Effector memory CD8-positive, alpha-beta T cell (primary cell): ENCODE measurements around the gene SLC9A6.
A peak's percentile ranks its signal among the peaks of the same experiment; 100 is the strongest.
"Not testable (repeated sequence)": the region's sequence is repeated elsewhere in the genome, so short reads cannot be mapped to it uniquely, and the experiment has no call there.

Experiments
- ATAC-seq: fragments of 150-1000 bp; cut with Tn5 transposase; replicated peaks from 2 replicates; pipeline ENCODE4 v1.10.0; 2021; ENCODE audit warnings: mild to moderate bottlenecking, moderate library complexity
- DNase-seq, 3 experiments: peaks; one replicate each; pipeline ENCODE4 v3.0.0; 2021
- H3K27ac Mint-ChIP-seq, 2 donors: one replicate each; pipeline ENCODE4 v1.8.0; 2022; ENCODE audit warnings: mild to moderate bottlenecking in 2 of 2, mixed read lengths in 2 of 2, moderate library complexity in 2 of 2
- H3K27me3 Mint-ChIP-seq, 2 donors: one replicate each; pipeline ENCODE4 v1.8.0; 2022; ENCODE audit warnings: mixed read lengths in 2 of 2
- H3K36me3 Mint-ChIP-seq: one replicate; pipeline ENCODE4 v1.8.0; 2022; ENCODE audit warnings: mild to moderate bottlenecking, moderate library complexity, mixed read lengths; ENCODE audit not compliant: insufficient read depth
- H3K4me1 Mint-ChIP-seq, 2 donors: one replicate each; pipeline ENCODE4 v1.8.0; 2022; ENCODE audit warnings: low read depth in 2 of 2, mixed read lengths in 2 of 2
- H3K4me3 Mint-ChIP-seq, 2 donors: one replicate each; pipeline ENCODE4 v1.8.0; 2022; ENCODE audit warnings: mild to moderate bottlenecking in 2 of 2, mixed read lengths in 2 of 2, moderate library complexity in 2 of 2
- H3K9me3 Mint-ChIP-seq, 2 donors: one replicate each; pipeline ENCODE4 v1.8.0; 2022; ENCODE audit warnings: mixed read lengths in 2 of 2

SLC9A6 gene

DNA sequence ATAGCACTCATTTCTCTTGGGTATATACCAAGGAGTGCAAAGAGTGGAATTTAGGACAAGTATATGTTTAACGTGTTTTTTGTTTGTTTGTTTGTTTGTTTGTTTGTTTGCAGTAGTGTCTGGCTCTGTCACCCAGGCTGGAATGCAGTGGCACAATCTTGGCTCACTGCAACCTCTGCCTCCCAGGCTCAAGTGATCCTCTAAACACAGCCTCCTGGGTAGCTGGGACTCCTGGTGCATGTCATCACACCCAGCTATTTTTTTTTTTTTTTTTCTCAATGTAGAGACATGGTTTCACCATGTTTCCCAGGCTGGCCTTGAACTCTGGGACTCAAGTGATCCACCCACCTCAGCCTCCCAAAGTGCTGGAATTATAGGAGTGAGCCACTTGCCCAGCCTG, 50.4 kb downstream of the SLC9A6 start:
- H3K27ac Mint-ChIP-seq, result no peak overlapping the region
- H3K9me3 Mint-ChIP-seq, result no peaks in the 10 kb centered on the region
- H3K4me1 Mint-ChIP-seq, result peaks cover 0 to 5% of the 10 kb centered on the region in 2 donors
- no peak overlapping the region for H3K4me3 Mint-ChIP-seq
- peaks cover 15% of the 10 kb centered on the region for H3K36me3 Mint-ChIP-seq
- no peak for ATAC-seq
- H3K27me3 Mint-ChIP-seq, result no peaks in the 10 kb centered on the region
- DNase-seq, result no peak

DNA sequence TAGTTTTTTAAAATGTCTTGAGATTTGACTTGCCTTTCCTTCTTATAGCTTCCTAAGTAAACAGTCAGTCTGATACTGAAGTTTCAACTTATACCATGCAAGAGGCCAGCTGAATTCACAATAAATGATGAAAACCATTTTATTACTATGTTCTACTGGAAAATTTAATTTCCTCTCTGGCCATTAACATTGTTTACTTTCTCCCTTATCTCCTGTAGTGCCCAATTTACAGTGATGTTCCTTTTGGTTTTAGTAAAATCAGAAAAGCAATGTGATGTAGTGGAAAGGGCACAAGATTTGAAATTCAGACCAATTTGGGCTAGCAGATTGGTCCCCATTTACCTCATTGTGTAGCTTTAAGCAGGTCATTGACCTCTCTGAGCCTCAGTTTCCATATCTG, 54.2 kb downstream of the SLC9A6 start:
- Mint-ChIP-seq H3K4me1 (peaks cover 0 to 5% of the 10 kb centered on the region in 2 donors), H3K27me3 (no peaks in the 10 kb centered on the region), H3K9me3 (no peaks in the 10 kb centered on the region), H3K4me3 (no peak overlapping the region), H3K36me3 (peaks cover 17% of the 10 kb centered on the region), H3K27ac (peak overlapping the region in 1 of 2 donors; percentile 38)
- ATAC-seq (no peak), DNase-seq (no peak)

DNA sequence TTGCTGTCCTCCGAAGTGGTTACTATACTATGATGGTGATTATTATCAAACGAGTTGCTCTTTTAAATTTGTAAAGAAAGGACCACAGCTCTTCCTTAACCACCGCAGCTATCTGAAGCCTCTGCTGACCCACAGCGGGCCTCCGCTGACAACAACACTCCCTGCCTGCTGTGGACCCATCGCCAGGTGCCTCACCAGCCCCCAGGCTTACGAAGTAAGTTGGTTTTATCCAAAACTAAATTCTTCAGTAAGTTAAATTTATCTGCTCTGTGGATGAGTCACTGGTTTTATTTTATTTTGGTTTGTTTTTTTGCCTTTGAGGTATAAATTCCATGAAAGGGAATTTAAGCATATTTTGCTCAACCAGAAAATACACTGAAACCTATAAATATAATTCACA, 54.7 kb downstream of the SLC9A6 start:
- Mint-ChIP-seq H3K9me3 (no peaks in the 10 kb centered on the region), H3K4me1 (peaks cover 0 to 5% of the 10 kb centered on the region in 2 donors), H3K27me3 (no peaks in the 10 kb centered on the region), H3K4me3 (no peak overlapping the region), H3K27ac (peak overlapping the region in 1 of 2 donors; percentile 38), H3K36me3 (peaks cover 17% of the 10 kb centered on the region)
- DNase-seq (no peak), ATAC-seq (no peak)

DNA sequence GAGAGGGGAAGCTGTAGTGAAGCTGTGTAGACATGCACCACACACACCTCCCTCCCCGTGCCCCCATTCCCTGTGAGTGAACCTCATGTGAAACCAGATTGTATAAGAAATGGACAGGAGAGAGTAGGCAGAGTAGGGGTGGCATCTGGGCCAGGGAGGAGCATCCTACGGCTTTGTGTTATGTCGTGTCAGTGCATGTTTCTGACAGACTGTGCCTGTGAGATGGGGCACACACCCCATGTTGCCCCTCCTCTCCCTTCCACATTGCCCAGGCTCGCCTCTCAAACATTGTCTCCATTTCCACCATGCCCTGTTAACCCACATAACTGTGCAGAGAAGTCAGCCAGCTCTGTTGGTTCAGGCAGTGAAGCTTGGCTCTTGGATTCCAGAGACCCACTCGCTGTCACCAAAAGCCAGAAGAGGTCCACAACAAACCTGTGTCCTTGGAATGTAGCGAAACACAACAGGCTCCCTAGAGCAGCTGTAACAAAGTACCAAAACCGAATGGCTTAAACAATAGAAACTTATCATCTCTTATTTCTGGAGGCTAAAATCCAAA, 56.1 kb downstream of the SLC9A6 start:
- H3K27me3 Mint-ChIP-seq, result no peaks in the 10 kb centered on the region
- no peak for DNase-seq
- no peak overlapping the region for H3K4me3 Mint-ChIP-seq
- H3K9me3 Mint-ChIP-seq, result no peaks in the 10 kb centered on the region
- no peak for ATAC-seq
- peaks cover 0 to 3% of the 10 kb centered on the region in 2 donors for H3K4me1 Mint-ChIP-seq
- H3K27ac Mint-ChIP-seq, result no peak overlapping the region
- H3K36me3 Mint-ChIP-seq, result peaks cover 15% of the 10 kb centered on the region

DNA sequence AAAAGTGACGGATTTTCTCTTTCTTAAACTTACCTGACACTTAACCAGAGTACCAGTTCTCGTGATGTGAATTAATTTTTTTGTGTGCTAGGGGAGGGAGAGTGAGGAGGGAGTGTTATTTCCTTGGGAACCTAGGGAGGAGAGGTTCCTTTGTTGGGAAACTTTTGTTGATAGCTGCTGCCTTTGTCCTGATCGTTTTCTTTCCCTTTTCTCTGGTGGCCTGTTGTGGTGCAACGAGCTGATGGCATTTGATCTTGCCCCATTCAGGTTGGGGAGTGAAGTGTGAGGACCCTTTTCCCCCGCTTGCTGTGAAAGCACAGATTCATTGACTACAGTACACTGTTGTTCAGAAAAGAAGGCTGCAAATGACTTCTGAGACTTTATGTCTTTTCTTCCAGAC, 59.8 kb downstream of the SLC9A6 start:
- H3K27ac Mint-ChIP-seq, result no peak overlapping the region
- DNase-seq (no peak), ATAC-seq (no peak)
- no peaks in the 10 kb centered on the region for H3K27me3 Mint-ChIP-seq
- H3K36me3 Mint-ChIP-seq, result peaks cover 10% of the 10 kb centered on the region
- no peaks in the 10 kb centered on the region for H3K4me1 Mint-ChIP-seq
- H3K4me3 Mint-ChIP-seq, result no peak overlapping the region
- no peaks in the 10 kb centered on the region for H3K9me3 Mint-ChIP-seq

DNA sequence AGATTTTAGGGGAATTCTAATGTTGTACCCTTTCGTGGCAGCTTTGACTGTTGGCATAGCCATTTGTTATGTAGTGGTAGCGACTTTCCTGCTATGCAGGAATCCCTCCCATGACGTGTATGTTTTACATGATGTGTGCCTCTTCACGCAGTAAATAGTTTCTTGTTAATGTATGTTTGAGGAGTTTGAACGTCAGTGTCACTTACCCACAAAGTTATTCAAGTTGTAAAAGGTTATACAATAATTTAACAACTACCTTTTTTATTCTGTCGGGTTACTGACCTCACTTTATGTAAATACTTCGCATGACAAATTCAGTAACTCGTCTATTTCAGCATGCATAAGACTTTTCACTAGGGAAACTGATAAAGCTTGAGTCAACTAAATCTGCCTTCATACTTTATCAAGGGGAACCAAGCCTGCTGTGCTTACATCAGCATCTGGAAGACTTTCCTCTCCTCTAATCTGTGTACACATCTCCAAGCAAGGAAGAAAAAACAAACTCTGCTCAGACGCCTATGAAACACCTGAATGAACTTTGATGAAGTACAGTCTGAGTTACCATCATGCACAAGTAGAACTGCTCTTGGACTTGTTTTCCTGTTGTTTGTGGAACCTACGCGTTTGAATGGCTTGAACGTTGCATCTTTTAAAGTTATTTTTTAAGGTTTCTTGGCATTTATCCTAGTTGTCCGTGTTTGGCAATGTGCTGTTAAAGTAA, 61.2 kb downstream of the SLC9A6 start:
- no peaks in the 10 kb centered on the region for H3K9me3 Mint-ChIP-seq
- DNase-seq (no peak), ATAC-seq (no peak)
- peaks cover 10% of the 10 kb centered on the region for H3K36me3 Mint-ChIP-seq
- H3K27me3 Mint-ChIP-seq, result no peaks in the 10 kb centered on the region
- H3K4me3 Mint-ChIP-seq, result no peak overlapping the region
- H3K27ac Mint-ChIP-seq, result no peak overlapping the region
- H3K4me1 Mint-ChIP-seq, result no peaks in the 10 kb centered on the region

DNA sequence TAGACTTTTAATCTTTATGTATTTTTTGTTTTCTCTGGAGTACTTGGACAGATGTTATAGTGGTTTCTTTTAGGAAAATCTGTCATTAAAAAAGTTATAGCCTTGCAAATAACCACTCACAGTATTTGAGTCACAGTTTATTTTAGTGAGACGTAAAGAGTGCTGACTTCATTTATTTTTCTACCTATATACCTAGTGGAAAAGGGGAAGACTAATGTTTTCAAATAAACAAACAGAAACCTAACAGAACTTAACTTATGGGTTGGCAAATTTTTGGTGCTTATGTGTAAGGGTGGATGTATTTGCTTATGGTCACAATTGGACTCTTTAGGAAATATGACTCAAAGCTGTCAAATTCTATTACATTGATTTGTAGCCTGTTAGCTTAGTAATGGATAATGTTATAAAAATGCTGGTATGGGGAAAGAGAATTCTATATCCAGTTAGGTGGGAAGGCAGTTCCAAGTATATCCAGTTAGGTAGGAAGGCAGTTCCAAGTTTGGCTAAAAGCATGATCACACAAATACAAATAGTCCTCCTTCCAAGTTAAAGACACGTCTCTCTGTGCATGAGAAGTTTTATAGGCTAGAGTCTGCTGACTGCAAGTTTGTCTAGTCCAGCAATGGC, 61.9 kb downstream of the SLC9A6 start:
- peaks cover 3% of the 10 kb centered on the region for H3K36me3 Mint-ChIP-seq
- H3K27ac Mint-ChIP-seq, result no peak overlapping the region
- no peak overlapping the region for H3K4me3 Mint-ChIP-seq
- DNase-seq, result no peak
- H3K4me1 Mint-ChIP-seq, result no peaks in the 10 kb centered on the region
- H3K27me3 Mint-ChIP-seq, result no peaks in the 10 kb centered on the region
- H3K9me3 Mint-ChIP-seq, result no peaks in the 10 kb centered on the region
- ATAC-seq, result no peak

DNA sequence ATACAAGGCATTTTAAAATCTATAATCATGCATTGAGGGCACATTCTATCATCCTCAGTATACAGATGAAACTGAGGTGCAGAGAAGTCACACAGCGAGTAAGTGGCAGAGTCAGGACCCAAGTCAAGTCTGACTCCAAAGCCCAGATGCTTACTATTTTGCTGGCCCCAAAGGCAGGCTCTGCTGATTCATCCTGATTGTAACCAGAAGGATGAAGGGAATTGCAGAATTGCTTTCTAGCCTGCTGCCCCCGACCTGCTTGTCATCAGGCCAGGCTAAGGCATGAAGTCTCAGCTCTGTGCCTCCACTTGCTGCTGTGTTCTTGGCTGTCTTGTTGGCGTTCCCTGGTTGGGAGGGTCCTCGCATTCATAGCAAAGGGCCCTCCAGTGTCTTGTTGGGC, 62.7 kb downstream of the SLC9A6 start:
- Mint-ChIP-seq H3K27me3 (no peaks in the 10 kb centered on the region), H3K27ac (no peak overlapping the region), H3K36me3 (peaks cover 3% of the 10 kb centered on the region), H3K9me3 (no peaks in the 10 kb centered on the region), H3K4me3 (no peak overlapping the region), H3K4me1 (no peaks in the 10 kb centered on the region)
- no peak for DNase-seq
- ATAC-seq, result no peak

DNA sequence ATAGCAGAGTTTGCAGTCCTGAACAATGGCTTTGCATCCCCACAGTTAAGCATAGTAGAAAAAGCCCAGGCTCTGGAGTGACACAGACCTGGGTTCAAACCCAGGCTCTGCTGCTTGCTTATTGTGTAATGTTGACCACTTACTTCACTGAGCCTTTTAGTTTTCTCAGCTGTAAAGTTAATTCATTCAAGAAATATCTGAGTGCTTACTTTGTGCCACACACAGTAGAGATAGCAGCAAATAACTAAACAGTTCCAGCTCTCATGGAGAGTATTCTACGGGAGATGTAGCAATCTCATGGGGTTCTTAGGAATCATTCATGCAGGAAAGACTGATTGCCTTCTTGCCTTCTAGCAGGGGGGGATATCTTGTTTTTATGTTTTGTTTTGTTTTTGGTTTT, 63.2 kb downstream of the SLC9A6 start:
- H3K9me3 Mint-ChIP-seq, result no peaks in the 10 kb centered on the region
- no peak overlapping the region for H3K27ac Mint-ChIP-seq
- ATAC-seq (no peak), DNase-seq (no peak)
- peaks cover 3% of the 10 kb centered on the region for H3K36me3 Mint-ChIP-seq
- H3K4me3 Mint-ChIP-seq, result no peak overlapping the region
- no peaks in the 10 kb centered on the region for H3K27me3 Mint-ChIP-seq
- no peaks in the 10 kb centered on the region for H3K4me1 Mint-ChIP-seq

DNA sequence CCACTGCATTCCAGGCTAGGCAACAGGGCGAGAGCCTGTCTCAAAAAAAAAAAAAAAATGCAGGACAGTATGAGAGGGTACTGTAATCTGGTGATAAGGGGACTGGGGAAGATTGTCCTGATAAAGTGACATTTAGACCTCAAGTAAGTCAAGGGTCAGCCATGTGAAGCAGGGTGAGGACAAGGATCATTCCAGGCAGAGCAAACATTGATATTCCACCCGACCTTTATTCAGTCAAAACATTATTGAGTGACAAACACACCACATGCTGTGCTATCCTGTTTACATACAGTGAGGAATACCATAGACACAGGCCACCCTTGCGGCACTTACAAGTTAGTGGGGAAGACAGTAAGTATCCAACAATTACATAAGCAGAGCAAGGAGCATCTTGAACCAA, 64.4 kb downstream of the SLC9A6 start:
- no peaks in the 10 kb centered on the region for H3K9me3 Mint-ChIP-seq
- no peak for ATAC-seq
- H3K4me3 Mint-ChIP-seq, result no peak overlapping the region
- H3K36me3 Mint-ChIP-seq, result peaks cover 3% of the 10 kb centered on the region
- H3K4me1 Mint-ChIP-seq, result no peaks in the 10 kb centered on the region
- DNase-seq, result no peak
- no peaks in the 10 kb centered on the region for H3K27me3 Mint-ChIP-seq
- peak overlapping the region in 1 of 2 donors; percentile 35 for H3K27ac Mint-ChIP-seq

DNA sequence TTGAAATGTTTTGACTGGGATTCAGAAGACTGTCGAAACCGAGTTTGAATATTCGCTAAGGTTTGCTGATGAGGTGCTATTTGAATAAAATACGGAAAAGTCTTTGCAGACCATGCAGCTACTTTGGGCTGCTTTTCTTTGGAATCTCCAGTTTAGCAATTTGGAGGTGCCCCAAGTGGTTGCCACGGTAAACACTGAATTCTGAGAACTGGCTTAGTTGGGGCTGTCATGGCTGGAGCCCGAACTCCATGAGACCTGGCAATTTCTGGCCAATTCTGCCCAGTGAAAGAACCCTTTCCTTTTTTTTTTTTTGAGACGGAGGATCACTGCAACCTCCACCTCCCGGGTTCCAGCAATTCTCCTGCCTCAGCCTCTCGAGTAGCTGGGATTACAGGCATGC, 65.6 kb downstream of the SLC9A6 start:
- H3K36me3 Mint-ChIP-seq, H3K27me3 Mint-ChIP-seq, ATAC-seq, DNase-seq, H3K4me3 Mint-ChIP-seq, H3K27ac Mint-ChIP-seq, H3K4me1 Mint-ChIP-seq, H3K9me3 Mint-ChIP-seq: not testable (repeated sequence)

DNA sequence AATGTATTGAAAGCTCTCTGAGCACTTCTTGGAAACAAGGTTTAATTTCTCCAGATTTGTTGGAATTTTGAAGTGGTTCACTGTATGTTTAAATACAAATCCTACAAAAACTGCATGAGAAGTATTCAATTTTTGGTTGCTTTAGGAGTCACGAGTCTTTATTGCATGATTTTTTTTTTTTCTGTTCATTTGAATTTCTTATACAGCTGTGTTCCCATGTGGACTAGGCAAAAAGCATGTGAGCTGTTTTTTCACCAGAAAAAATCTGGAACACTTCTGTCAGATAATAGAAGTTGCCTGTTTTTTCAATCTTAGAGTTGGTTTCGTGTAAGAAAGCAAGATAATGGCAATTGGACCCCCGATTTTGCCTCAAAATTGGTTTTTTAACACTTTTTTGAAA, 66.4 kb downstream of the SLC9A6 start:
- H3K27me3 Mint-ChIP-seq, result no peaks in the 10 kb centered on the region
- H3K4me1 Mint-ChIP-seq, result no peaks in the 10 kb centered on the region
- no peak overlapping the region for H3K4me3 Mint-ChIP-seq
- H3K27ac Mint-ChIP-seq, result no peak overlapping the region
- DNase-seq, result no peak
- no peak for ATAC-seq
- peaks cover 3% of the 10 kb centered on the region for H3K36me3 Mint-ChIP-seq
- no peaks in the 10 kb centered on the region for H3K9me3 Mint-ChIP-seq

DNA sequence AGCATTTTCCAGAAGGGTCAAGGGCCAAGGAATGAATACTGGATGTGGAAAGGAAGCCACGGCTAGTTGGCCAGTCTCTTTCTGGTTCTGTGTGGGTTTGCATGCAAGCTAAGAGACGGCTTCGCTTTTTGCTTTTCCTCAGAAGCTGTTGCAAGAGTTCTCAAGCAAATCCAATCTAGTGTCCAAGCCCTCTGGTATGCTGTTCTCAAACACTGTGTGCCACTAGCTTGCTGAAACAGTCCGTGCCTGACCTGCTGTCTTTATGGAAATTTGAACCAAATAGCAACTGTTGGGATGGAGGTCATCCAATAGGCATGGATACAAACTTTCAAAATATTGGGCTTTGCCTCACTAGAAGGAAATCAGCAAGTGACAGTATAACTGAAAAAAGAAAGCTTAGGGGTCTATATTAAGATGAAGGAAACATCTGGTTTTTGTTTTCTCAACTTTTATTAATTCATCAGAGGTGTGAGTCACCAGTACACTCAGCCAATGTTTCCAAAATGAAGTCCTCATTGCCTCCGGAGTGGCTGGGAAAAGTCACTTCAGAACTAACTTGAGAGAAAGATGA, 70.5 kb downstream of the SLC9A6 start:
- H3K9me3 Mint-ChIP-seq, result no peaks in the 10 kb centered on the region
- H3K4me1 Mint-ChIP-seq, result no peaks in the 10 kb centered on the region
- H3K36me3 Mint-ChIP-seq, result peaks cover 3% of the 10 kb centered on the region
- ATAC-seq (no peak), DNase-seq (no peak)
- no peaks in the 10 kb centered on the region for H3K27me3 Mint-ChIP-seq
- H3K4me3 Mint-ChIP-seq, result no peak overlapping the region
- H3K27ac Mint-ChIP-seq, result no peak overlapping the region

DNA sequence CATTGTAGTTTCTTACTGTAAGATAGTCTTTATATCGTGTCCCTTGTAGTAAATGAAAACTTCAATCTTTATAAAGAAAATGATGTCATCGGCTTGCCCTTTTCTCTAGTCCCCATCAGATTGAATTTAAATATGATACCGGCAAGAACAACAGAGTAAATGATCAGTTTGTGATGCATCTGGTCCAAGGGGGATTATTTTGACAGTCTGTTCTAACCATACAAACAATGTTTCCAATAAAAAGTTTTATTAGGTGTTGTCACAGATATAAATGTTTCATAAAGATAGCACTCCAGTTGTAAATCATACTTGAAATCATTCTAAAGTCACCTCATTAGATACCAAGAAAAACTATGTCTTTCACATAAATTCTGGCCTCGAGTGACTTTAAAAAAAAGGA, 72.3 kb downstream of the SLC9A6 start:
- no peak overlapping the region for H3K4me3 Mint-ChIP-seq
- no peaks in the 10 kb centered on the region for H3K27me3 Mint-ChIP-seq
- H3K27ac Mint-ChIP-seq, result no peak overlapping the region
- ATAC-seq (no peak), DNase-seq (no peak)
- H3K36me3 Mint-ChIP-seq, result peaks cover 3% of the 10 kb centered on the region
- no peaks in the 10 kb centered on the region for H3K4me1 Mint-ChIP-seq
- H3K9me3 Mint-ChIP-seq, result no peaks in the 10 kb centered on the region
